GM18520 (cell line): ENCODE results near the gene RNF157.

Experiments used
- ATAC-seq: cut with Tn5 transposase; IDR thresholded peaks from one replicate; pipeline ENCODE4 v1.9.1; 2021; ENCODE audit not compliant: unreplicated experiment

RNF157 gene

DNA sequence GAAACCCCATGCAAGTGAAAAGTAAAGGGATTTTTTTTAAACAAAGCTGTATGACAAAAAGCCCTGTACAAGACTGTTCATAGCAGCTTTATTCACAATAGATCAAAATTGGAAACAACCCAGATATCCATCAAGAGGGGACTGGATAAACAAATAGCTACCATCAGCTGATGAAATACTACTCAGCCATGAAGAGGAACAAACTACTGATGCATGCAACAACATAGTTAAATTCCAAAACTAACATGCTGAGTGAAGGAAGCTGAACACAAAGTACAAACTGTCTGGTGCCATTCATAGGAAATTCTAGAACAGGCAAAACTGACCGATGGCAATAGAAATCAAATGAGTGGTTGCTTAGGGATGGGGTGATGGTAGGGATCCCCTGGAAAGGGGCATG lies 114.4 kb downstream of the RNF157 start:
- no peak for ATAC-seq

DNA sequence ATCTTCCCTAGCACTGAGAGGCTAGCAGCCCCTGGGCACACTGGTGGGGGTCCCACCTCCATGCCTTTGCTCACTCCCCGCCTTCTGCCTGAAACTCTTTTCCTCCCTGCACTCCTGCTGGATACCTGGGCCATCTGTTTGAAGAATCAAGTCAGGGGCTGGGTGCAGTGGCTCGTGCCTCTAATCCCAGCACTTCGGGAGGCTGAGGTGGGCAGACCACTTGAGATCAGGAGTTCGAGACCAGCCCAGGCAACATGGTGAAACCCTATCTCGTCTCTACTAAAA lies 115.0 kb downstream of the RNF157 start:
- ATAC-seq = no peak

DNA sequence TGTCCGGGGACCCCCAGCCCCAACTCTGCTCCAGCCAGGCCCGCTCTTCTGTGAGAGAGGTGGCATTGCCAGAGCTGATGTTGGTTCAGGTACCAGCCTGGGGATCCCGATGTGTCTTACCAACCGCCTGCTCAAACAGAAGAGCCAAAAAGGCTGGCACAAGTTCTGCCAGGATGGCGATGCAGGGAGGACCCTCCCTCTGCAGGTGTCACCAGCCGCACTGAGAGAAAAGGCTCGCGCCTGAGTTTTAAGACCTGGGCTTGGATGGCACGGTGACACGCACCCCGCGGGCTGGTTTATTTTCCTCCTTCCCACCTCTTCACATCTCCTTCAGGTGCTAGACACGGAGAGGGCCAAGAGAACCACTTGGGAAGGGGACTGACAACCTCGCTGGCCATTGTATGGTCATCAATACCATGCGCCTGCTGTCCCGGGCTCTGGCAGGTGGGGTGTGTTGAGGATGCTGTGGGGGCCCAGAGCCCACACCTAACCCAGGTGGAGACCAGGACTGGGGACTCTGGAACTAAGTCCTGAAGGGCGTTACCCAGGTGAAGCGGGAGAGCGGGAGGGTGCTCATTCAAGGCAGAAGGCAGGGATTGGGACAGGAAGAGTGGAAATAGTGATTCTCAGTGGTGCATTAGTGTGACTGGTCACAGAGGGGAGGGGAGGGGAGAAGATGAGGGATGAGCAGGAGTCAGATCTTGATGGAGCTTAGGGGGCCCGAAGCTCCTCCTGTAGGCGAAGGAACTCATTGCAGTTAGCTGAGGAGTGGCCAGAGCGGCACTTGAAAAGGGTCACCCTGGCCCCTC lies 115.5 kb downstream of the RNF157 start:
- no peak for ATAC-seq

DNA sequence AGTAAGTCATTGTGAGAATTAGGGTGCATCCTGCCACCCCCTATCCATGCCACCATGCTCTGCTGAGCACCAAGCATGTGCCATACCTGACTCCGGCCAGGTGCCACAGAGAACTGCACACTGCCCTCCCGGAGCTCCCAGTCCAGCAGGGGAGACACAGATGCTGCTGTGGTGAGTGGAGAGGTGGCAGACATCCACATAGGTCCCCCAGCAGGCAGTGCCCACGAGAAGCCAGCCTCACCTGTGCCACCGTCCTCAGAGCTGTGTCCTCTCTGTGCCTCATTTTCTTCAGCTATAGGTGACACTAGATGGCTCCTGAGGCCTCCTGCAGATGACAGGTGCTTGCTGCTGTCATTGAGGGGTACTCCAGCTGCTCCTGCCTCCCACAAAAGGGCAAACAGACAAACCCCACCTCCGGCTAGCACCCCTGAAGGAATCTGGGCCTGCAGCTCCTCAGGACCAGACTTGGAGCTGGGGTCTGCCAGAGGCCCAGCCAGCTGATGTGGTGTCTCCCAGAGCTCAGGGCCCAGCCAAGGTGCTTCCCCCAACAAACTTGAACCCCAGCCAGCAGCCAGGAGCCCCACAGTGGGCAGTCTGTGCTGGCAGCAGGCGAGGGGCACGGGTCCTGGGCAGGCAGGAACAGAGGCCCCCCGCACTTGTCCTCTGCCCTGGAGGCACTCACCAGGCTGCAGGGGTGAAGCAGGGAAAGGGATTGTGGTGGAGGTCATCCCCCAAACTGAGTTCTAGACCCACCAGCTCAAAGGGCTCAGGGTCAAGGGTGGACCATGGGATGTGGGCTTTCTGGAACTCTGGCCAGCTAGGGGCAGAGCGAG lies 116.3 kb downstream of the RNF157 start:
- ATAC-seq = no peak

DNA sequence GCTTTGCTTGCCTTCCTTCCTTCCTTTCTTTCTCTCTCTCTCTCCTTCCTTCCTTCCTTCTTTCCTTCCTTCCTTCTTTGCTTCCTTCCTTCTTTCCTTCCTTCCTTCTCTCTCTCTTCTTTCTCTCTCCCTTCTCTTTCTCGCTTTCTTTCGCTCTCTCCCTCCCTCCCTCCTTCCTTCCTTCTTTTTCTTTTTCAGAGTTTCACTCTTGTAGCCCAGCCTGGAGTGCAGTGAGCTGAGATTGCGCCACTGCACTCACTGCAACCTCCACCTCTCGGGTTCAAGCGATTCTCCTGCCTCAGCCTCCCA lies 117.1 kb downstream of the RNF157 start:
- ATAC-seq = no peak

DNA sequence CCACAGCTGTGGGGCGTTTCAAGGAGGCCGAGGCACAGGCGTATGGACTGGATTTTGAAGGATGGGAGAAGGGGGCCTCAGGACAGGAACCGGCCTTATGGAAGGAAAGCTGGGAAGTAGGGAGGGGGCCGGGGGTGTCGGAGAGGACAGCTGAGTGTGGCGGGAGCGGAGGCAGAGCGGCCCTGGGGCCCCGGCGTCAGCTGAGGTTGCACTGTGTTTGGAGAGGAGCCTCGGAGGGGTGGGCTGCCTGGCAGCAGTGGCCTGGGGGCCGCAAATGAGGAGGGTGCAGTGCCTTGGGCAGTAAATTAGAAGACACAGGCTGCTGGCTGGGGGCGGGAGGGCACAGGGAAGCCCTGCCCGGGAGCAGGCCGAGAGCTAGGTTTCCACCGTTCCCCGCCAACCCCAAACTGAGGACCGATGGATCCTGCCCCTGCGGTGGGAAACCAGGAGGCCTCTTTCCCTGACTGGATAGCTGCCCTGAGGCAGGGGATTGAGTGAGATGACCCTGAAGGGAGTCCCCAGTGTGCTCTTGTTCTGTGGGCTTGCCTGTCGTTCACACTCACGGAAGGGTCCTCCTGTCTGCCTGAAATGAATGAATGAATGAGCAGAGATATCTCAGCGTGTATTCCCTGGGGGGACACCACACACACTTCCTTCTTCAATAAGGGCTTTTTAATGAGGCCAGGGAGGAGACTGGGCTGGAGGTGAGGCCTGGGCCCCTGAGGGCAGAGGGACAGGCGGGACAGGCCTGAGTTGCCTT lies 117.7 kb downstream of the RNF157 start:
- ATAC-seq = no peak

DNA sequence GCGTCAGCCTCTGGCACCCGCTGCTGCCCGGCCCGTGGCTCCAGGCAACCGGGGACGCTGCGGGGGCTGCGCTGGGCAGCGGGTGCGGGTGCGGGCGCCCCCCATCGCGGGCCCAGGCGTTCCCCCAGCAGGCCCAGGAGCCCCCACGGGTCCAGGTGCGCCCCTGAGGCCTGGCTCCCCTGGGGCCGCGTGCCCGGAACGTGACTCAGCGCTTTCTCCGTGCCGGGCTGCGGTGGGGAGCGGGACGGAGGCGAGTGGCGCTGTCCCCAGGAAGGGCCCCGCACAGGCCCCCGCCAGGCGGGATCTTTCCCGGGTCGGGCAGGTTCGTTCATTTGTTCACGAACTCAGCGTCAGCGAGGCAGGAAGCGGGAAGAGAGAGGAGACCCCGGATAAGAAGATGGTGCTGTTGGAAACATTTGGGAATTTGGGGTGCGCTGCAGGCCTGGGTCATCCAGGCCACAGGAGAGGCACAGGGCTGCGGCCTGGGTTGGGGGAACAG lies 118.3 kb downstream of the RNF157 start:
- peak; percentile 10 for ATAC-seq

DNA sequence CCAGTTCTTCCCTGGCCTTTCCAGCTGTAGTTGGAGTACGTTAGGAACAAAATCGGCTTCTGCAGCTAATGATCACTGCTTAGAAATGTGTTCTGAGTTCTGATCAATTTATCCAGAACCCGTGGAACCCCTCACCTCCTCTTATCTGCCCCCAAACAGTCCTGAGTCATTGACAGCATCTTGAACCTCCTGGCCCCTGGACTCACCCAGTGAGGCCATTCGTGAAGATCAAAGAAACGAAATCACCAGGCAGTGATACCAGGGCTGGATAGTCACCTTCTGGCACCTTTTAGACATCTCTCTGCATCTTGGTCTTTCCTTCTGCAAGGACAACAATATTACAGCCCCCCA lies 119.7 kb downstream of the RNF157 start:
- ATAC-seq = no peak

DNA sequence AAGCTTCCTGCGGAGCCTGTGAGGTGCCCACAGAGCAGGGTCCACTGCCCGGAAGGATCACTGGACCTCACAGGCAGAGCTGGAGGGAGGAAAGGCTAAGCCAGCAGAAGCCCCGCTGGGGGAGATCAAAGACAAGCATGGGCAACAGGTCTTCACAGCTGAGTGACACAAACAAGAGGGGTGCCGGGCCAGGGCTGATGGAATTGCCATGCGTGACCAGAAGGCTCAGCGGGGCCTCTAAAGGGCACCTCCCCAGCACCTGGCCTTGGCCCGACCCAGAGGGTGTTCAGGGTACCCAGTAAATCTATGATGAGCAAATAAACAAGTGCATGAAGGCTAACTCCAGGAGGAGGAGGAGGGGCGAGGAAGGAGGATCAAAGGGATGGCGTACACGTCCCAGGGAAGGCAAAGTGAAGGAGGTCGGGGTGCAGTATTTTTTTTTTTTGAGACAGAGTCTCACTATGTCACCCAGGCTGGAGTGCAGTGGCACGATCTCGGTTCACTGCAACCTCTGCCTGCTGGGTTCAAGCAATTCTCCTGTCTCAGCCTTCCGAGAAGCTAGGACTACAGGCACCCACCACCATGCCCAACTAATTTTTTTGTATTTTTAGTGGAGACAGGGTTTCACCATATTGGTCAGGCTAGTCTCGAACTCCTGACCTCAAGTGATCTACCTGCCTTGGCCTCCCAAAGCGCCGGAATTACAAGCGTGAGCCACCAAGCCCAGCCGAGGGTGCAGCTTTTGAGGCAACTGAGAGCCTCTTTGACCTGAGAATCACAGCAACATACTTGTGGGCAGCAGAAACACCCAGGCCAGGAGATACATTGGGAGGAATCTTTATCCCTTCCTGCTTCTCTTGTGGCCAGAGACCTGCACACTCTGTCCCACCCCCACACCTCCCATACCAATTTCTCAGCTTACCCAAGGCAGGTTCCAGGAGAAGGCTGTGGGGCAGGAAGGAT lies 120.6 kb downstream of the RNF157 start:
- no peak for ATAC-seq

DNA sequence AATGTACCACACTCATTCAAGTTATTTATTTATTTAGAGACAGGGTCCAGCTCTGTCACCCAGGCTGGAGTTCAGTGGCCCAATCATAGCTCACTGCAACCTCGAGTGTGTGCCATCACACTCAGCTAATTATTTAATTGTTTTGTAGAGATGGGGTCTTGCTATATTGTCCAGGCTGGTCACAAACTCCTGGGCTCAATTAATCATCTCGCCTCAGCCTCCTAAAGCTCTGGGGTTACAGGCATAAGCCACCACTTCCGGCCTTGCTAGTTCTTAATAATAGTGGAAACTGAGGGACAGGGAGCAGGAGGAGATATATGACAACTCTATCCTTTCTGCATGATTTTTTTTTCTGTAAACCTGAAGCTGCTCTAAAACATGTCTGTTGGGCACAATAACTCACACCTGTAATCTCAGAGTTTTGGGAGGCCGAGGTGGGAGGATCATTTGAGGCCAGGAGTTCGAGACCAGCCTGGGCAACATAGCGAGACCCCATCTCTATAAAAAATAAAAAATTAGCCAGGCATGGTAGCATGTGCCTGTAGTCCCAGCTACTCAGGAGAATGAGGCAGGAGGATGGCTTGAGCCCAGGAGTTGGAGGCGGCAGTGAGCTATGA lies 125.0 kb downstream of the RNF157 start:
- ATAC-seq = no peak

DNA sequence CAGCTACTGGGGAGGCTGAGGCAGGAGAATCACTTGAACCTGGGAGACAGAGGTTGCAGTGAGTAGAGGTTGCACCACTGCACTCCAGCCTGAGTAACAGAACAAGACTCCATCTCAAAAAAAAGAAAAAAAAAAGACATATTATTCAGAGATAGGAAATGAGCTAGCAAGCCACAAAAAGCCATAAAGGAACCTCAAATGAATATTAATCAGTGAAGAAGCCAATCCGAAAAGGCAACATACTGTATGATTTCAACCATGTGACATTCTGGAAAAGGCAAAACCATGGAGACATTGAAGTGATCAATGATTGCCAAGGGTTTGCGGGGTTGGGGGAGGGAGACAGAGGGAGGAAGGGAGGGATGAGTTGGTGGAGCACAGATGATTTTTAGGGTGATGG lies 128.3 kb downstream of the RNF157 start:
- no peak for ATAC-seq

DNA sequence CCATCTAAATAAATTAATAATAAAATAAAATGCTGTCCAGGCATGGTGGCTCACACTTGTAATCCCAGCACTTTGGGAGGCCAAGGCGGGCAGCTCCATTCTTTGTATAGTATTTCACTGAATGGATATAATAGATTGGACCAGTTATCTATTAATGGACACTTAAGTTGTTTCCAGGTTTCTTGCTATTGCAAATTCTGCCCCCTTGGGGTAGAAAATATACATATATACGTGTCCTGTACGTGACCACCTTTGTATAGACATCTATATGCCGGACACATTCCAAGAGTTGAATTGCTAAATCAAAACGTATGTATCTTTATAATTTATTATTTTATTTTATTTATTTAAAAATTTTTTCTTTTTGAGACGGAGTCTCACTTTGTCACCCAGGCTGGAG lies 132.8 kb downstream of the RNF157 start:
- ATAC-seq = no peak

DNA sequence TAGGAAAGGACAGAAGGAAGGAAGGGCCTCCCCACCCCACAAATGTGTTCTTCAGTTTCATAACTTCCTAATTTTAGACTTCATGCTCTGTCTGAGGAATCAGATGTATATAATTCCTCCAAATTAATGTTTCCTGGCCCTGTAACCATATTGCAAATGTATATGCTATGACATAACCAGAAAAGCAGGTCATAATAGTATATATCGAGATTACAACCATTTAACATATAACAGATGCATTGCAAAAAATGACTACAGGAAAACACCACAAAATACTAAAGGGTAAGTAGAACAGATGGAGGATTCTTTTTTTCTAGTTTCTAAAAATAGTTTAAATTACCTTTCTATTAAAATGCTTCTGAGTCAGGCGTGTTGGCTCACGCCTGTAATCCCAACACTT lies 133.6 kb downstream of the RNF157 start:
- no peak for ATAC-seq

DNA sequence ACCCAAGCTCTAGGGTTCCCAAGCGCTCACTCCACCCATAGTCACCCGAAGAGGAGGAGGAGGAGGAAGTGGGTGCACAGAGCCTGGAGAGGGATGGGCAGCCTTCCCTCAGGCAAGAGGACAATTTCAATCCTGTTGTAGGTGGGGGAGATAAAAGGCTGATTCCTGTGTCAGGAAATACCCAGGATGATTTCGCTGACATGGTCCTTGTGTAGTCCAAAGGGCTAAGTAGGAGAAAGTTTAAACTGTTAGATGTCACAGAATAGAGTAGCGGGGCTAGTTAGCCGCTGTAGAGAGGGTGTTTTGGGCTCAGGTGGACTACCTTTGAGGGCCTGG lies 135.4 kb downstream of the RNF157 start:
- no peak for ATAC-seq

DNA sequence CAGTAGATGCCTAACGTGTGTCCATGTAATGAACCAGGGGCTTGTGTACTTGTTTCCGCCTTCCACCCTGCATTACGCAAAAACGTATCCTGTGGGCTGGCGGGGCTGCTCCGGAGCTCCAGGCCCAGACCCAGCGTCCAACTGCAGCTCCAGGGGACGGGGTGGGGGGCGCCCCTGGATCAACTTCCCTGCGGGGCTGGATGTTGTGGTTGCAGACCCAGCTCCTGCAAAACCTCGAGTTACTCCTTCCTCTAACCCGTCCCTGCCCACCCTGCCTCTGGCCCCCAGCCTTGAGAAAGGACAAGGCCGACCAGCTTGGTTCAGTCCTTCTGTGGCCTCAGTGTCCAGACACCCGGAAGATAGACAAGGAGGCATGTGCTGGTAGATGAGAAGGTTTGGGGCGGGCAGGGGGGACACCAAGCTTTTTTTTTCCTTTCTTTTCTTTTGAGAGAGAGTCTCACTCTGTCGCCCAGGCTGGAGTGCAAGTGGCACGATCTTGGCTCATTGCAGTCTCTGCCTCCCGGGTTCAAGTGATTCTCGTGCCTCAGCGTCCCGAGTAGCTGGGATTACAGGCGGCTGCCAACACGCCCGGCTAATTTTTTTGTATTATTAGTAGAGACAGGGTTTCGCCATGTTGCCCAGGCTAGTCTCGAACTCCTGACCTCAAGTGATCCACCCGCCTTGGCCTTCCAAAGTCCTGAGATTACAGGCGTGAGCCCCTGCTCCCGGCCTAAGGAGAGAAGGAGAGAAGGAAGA lies 136.0 kb downstream of the RNF157 start:
- no peak for ATAC-seq

DNA sequence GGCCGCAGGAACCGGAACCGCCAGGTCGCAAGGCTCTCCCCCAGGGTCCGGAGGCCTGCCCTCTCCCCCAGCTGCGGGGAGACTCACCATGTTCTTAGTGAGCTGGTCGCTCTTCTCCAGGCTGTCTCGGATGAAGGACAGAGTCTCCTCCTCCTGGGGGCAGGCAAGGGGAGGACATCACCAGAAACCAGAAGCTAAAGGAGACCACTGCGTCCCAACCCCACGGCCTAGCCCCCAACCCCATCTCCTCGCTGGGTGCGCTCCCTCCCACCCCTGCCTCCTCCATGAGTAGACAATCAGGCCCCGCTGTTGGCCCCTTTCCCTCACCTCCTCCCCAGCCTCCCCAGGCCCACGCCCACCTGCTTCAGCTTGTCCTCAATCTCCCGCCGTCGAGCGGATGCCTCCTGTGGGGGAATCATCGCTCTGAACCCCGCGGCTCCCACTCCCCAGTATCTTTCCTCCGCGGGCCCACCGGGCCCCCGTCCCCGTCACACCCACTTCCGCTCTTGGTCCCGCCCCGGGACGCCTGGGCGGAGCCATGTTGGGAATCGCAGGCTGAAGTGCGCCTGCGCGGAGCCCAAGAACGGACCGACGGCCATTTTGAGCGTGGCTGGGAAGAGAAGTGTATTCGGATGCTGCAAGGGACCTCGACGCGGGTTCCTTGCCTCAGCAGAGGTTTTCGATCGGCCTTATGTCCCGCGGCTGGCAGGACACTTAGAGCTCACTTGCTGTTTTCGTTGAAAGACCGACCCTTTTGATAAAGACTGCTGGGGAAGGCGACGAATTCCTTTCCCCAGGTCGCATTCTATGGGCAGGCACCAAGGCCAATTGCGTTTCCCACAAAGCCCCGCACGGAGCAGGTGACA lies 136.8 kb downstream of the RNF157 start, which contains the start of gene EXOC7:
TSS of gene EXOC7 (minus strand) at position 514 of the 866 bp plus-strand sequence. CDS start at position 419, 95 bp downstream.
- ATAC-seq = peak; percentile 63

DNA sequence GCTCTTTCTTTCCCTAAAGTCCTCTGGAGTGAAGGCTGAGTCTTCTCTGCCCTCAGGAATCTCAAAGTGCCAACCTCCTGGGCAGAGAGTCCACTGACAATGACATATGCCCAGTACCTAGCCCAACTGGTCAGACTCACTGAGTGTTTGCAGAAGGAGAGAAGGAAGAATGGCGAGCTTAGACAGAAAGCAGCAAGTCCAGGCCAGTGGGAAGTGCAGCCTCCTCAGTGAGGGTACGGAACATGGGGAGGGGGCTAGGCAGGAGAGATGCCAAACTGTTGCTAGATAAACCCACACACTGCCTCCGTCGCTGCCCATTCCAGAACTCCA lies 137.4 kb downstream of the RNF157 start:
- no peak for ATAC-seq

DNA sequence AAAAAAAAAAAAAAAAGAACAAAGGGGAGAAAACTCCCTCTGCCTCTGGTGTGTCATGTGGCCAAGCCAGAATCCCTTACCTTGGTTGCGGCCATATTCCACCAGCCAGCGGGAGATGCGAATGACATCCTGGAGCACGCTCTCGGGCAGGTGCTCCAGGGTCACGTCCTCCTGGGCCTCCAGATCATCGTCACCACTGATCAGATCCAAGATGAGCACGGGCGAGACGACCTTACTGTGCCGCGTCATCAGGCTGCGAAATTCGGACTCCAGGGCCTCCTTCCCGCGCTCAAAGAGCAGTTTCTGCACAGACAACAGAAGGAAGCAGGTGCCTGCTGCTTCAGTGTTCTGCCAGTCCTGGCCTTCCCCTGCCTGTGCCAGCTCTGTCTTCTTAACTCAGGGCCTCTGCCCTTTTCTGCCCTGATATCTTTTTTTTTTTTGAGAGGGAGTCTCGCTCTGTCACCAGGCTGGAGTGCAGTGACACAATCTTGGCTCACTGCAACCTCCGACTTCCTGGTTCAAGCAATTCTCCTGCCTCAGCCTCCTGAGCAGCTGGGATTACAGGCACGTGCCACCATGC lies 142.5 kb downstream of the RNF157 start:
- ATAC-seq = no peak
